Testis (tissue), 2 donors: ENCODE data around the gene MDGA2.

ENCODE experiments used
- POLR2A ChIP-seq: fragments of 450-650 bp; IDR thresholded peaks from one replicate; pipeline ENCODE4 v1.6.1; 2017; ENCODE audit warnings: antibody characterized with exemption, mild to moderate bottlenecking, moderate library complexity
- TF ChIP-seq, protein P1 (sequence below), 3 experiments: fragments of 450-650 bp in 2 of 3; fragments of 200-600 bp in 1 of 3; sonication (generic) in 1 of 3; IDR thresholded peaks; one replicate each; pipeline ENCODE4 v1.5.1; 2016 to 2019; ENCODE audit warnings: antibody characterized with exemption in 3 of 3, mild to moderate bottlenecking in 2 of 3, moderate library complexity in 1 of 3

DNA sequence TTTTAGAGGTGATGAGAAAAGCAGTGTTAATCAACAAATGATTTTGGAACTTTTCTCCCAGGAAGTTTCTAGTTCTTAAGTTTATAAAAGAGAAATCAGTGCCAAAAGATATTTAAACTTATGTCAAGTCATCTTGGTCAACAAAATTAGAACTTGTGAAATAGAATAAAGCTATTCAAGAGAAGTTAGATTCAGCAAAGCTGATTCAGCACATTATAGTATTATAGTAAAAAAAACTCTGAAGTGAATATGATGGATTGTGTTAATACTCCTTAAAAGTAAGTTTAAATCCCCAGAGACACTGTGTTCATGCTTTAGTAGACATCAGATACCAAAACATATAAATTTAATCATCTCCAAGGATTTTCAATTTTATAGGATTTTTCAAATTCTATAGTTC is 813.7 kb downstream of the MDGA2 start:
- TF ChIP-seq, protein P1, sequence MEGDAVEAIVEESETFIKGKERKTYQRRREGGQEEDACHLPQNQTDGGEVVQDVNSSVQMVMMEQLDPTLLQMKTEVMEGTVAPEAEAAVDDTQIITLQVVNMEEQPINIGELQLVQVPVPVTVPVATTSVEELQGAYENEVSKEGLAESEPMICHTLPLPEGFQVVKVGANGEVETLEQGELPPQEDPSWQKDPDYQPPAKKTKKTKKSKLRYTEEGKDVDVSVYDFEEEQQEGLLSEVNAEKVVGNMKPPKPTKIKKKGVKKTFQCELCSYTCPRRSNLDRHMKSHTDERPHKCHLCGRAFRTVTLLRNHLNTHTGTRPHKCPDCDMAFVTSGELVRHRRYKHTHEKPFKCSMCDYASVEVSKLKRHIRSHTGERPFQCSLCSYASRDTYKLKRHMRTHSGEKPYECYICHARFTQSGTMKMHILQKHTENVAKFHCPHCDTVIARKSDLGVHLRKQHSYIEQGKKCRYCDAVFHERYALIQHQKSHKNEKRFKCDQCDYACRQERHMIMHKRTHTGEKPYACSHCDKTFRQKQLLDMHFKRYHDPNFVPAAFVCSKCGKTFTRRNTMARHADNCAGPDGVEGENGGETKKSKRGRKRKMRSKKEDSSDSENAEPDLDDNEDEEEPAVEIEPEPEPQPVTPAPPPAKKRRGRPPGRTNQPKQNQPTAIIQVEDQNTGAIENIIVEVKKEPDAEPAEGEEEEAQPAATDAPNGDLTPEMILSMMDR (IDR thresholded peaks at IDR 0.05), result no peak
- TF ChIP-seq POLR2A, result no peak
